G401 (cell line): Measurements from ENCODE around the gene FAM89B. TPM values are rescaled to one million over a fixed set of nuclear protein-coding genes. Genes with fewer than 3 reads are reported as not detected.

Experiments used
- DNase-seq: peaks from one replicate; pipeline ENCODE4 v3.0.0-alpha.2; 2015; ENCODE audit warnings: low spot score
- in situ Hi-C: cut with HindIII; loops from 2 replicates; pipeline ENCODE4 v1.10.0; 2016; ENCODE audit warnings: low sequenced_read_pairs, mixed read lengths
- total RNA-seq: library from RNA; depleted of rRNA; stranded (reverse); fragments of >200 nt; shearing (Covaris generic); gene quantifications from 2 replicates; pipeline ENCODE4 v1.2.3, GENCODE V29; 2014

Gene FAM89B
- total RNA-seq, 1 experiment from 2014 or later, result 28.1 TPM

- in situ Hi-C loops, result no loop called here
- peak; percentile 98 for DNase-seq
These were observed 2.1 kb upstream of the FAM89B start, which contains the start of gene ZNRD2 for GRCh38 chr11:65569973-65570918. Gene ZNRD2 (plus strand): TSS chr11:65570477. CDS start chr11:65570492, 15 bp downstream.

GRCh38 chr11:65571420-65571819 is 918 bp upstream of the FAM89B start:
- no peak for DNase-seq
- in situ Hi-C loops, result no loop called here

- DNase-seq, result peak; percentile 56
- in situ Hi-C loops, result no loop called here
These were observed 398 bp upstream of the FAM89B start for GRCh38 chr11:65571940-65572339.

- in situ Hi-C loops, result no loop called here
- DNase-seq, result no peak
These were observed 1.2 kb downstream of the FAM89B start for GRCh38 chr11:65573391-65574079.

- DNase-seq, result peak; percentile 70
- in situ Hi-C loops, result no loop called here
These were observed 1.9 kb downstream of the FAM89B start for GRCh38 chr11:65574109-65574810.

GRCh38 chr11:65574811-65575567 is 2.7 kb downstream of the FAM89B start:
- in situ Hi-C loops, result no loop called here
- DNase-seq, result peak; percentile 89

GRCh38 chr11:65575568-65576231 is 3.4 kb downstream of the FAM89B start, which contains the start of gene EHBP1L1:
Gene EHBP1L1 (plus strand): TSS chr11:65576053. CDS start chr11:65576303, 250 bp downstream.
- in situ Hi-C loops, result no loop called here
- no peak for DNase-seq

- DNase-seq, result no peak
- in situ Hi-C loops, result no loop called here
These were observed 4.0 kb downstream of the FAM89B start for GRCh38 chr11:65576232-65576866.

GRCh38 chr11:65576867-65577755 is 4.8 kb downstream of the FAM89B start:
- DNase-seq, result no peak
- in situ Hi-C loops, result no loop called here

GRCh38 chr11:65577756-65578109 is 5.4 kb downstream of the FAM89B start:
- DNase-seq, result no peak
- in situ Hi-C loops, result no loop called here

- in situ Hi-C loops, result no loop called here
- no peak for DNase-seq
These were observed 5.8 kb downstream of the FAM89B start for GRCh38 chr11:65578134-65578533.

- DNase-seq, result no peak
- in situ Hi-C loops, result no loop called here
These were observed 6.3 kb downstream of the FAM89B start for GRCh38 chr11:65578667-65579066.

- DNase-seq, result no peak
- in situ Hi-C loops, result no loop called here
These were observed 7.0 kb downstream of the FAM89B start for GRCh38 chr11:65579291-65579690.

- DNase-seq, result no peak
- in situ Hi-C loops, result no loop called here
These were observed 7.8 kb downstream of the FAM89B start for GRCh38 chr11:65580031-65580692.

GRCh38 chr11:65580756-65581155 is 8.4 kb downstream of the FAM89B start:
- in situ Hi-C loops, result no loop called here
- DNase-seq, result no peak

GRCh38 chr11:65581928-65582327 is 9.6 kb downstream of the FAM89B start:
- DNase-seq, result no peak
- in situ Hi-C loops, result no loop called here

- in situ Hi-C loops, result no loop called here
- DNase-seq, result no peak
These were observed 11.3 kb downstream of the FAM89B start for GRCh38 chr11:65583589-65583988.
